GM21381 (cell line): ENCODE results near the gene ZFHX3.

Source experiments
- ATAC-seq: cut with Tn5 transposase; IDR thresholded peaks from one replicate; pipeline ENCODE4 v1.9.1; 2021; ENCODE audit warnings: mild to moderate bottlenecking, moderate library complexity; ENCODE audit not compliant: unreplicated experiment

Gene ZFHX3

DNA sequence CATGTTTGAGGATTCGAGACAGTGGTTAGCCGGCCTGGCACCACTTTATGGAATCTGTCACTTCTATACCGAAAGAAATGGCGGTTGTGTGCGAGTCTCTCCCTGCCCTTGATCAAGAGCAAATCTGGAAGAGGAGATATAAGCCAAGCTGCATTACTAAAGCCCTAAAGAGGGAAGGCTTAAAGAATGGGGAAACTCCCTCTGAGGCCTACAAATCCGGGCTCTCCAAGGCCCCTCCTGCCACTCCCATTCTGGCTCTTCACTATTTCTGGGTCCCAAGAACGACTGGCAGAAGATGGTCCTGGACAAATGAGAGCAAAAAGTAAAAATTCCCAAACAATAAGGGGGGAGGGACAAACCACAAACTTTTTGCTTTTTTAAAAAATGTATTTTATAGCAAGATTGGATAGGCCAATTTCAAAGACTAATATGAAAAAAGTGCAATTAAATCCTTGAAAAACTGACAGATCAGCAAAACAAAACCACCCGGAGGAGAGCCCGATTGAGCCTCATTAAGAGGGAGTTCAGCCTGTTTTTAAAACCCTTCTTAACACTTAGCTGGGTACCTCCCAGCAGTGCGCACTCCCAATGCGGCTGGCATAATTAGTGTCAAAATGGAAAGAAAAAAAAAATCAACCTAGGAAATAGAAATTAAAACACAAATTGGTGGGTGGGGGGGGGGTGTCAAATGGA is 193.5 kb downstream of the ZFHX3 start:
- ATAC-seq = no peak

DNA sequence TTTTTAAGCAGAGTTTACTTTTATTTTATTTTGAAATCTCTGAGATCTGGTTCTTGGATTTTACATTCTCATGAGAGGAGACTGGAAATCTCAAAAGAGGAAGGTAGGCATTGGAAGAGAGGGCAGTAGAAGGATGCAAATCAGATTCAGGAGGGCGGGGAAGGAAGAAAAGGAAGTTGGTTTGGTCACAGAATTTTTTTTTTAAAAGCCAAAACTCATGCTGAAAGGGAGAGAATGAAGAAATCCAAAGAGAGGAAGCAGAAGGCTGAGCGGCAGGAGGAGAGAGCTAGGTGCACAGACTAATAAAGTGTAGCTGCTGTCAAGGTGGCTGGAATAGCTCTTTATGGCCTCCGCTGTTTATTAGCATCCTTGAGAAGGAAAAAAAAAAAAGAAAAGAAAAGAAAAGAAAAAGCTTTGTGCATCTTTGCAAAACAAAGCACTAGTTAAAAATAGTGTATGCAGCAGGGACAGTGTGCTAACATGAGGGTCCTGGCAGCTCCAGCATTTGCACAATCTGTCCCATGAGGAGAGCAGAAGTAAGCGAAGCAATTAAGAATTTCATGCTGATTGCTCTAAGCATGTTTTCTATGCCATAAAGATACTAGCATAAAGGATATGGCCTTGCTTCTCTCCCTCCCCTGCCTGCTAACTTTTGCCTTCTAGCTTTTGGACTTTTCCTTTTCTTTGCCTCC is 194.2 kb downstream of the ZFHX3 start:
- ATAC-seq = no peak

DNA sequence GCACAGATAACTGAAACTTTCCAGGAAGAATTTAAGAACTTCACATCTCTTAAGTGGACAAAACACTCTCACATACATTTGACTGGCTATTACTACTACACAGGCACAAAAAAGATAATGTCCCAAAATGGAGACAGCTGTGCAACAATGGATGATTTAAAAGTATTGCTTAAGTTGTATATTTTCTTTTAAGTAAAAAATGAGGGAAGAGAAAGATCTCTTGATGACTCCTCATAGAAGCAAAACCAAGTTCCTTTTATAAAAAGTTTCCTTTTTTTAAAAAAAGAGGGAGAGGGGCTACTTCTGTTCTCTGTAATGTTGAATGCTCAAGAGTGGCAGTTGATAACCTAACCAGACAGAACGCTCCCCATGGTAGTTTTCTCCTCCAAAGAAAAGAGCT is 195.5 kb downstream of the ZFHX3 start:
- ATAC-seq = no peak

DNA sequence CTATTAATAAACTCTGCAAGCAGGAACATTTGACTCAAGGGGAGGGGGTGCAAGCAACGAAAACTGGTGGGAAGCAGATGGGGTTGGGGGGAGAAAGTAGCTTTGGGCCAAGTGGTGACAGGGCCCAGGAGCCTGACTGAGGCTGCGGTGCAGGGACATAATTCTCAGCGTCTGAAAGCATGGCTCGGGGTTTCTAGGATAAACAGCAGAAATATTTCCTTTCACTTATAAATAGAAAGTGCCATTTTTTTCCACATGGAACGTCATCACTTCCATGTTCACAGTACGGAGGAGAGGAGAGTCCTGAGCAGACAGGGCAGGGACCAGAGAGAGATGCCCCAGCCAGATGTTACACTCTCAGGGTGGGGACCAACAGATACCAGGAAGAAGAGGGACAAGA is 197.1 kb downstream of the ZFHX3 start:
- ATAC-seq = no peak

DNA sequence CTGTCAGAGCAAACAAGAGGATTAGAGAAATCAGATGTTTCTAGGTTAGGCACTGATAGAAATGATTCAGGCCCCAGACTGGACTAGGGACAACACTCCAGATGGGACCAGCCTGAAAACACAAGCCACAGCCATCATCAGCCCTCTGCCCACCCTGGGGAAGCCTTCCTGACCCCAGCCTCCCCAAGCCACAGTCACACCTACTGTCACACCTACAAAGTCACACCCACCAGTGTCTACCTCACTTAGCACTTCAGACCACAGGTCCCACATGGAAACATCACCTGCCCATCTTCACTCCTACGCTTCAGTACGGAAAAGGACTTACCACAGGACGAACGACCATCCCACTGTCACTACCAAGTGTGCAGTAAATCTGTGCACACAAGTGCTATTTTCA is 197.9 kb downstream of the ZFHX3 start:
- ATAC-seq = no peak

DNA sequence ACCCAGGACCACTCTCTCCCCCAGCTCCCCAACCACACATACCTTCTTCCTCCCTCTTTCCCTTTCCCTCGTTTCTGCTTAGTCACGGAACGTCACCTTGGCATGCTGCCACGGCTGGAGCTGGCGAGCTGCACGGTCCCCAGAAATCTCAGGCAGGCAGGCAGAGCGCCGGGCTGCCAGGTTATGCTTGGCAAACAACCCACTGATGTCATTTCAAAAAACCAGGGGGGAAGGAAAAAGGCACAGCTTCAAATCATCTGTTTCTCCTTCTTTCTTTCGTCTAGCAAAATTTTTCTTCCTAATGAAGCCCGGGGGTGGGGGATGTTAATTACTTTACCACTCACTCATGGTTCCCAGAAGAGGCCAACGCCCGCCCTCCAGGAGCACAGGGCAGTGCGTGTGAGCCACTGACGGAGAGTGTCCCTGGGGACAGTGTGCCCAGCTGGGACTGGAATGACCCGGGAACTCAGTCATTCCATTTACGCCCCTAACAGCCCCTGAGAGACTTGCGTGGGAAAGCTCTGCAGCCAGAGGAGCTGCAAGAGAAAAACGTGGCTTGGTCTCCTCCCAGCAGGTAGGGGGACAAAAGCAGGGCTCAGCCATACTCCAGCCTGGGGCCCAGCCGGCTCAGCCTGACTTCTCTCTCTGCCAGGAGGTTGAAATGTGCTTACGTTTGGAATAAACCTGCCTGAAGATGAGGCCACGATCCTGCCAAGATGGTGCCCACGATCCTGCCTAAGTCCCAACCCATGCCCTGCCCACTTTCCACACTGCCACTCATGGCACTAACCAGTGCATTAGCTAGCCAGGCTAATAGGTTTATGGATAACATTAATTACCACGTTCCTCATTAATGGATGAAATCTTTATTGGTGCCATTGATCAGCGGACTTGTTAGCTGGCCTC is 198.9 kb downstream of the ZFHX3 start:
- ATAC-seq = no peak

DNA sequence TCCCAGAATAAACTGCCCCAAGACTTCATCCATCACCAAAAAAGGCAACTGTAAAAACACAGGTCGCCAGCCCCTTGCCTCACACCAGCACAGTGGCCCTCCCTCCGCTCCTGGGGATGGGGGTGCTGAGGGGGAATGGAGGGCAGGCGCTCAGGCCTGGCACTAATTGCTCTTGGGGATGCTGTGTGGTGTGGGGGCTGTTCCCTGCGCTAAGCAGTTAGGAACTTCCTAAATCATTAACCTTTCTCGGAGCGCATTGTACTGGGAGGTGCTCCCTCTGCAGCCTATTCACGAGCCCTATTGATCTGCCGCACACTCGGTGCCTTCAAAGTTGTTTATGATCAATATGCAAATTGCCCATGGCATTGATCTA is 199.9 kb downstream of the ZFHX3 start:
- no peak for ATAC-seq

DNA sequence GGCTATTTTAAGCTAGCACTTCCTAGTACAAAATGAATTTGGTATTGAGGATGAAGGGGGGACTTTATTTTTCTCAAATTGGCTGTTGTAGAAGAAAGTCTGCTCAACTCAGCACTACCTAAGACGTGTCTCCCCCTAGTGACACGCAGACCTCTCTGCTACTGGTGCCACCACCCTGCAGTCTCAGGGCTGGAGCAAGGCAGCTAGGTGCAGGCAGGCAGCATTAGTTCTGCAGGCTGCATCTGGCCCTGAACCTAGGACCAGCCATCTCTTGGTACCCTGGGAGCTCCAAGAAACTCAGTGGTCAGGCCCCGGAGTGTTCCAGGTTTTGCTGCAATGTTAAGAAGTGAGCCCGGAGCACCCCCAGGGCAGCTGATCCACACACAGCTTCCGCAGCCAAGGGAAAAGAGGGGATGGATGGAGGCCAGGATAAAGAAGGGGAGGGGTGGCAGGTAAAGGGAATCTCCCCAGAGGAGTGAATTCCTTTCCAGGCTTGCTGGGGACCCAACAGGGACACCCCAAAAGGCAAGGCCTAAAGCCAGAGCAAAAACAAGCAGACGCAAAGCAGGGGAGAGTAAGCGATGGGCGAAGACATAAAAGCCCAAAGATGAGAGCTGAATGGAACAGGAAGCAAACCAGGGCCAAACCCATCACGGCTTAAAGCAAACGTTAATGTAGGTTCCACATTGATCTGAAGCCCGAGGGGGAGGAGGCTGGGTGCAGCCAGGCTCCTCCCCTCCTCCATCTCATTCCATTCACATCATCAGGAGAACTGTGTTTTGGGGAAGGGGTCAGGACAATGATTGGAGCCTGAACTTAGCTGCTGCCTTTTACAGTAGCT is 200.5 kb downstream of the ZFHX3 start:
- ATAC-seq = peak; percentile 69

DNA sequence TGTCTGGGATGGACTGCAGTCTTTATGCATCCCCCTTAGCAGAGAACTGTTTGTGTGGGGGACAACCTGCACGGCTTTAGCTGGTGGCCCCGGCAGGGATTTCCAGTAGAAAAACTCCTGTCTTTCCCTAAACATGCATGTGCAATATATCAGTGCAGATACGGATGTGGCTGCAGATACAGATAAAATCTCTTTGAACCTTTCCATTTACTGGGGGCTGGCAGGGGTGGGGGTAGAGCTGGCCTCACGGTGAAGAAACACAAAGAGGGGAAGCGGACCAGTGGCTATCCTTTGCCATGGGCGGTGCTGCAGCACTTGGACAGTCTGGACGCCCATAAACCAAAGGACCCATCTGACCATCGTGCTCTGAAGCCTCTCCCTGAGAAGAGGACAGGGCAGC is 201.3 kb downstream of the ZFHX3 start:
- no peak for ATAC-seq

DNA sequence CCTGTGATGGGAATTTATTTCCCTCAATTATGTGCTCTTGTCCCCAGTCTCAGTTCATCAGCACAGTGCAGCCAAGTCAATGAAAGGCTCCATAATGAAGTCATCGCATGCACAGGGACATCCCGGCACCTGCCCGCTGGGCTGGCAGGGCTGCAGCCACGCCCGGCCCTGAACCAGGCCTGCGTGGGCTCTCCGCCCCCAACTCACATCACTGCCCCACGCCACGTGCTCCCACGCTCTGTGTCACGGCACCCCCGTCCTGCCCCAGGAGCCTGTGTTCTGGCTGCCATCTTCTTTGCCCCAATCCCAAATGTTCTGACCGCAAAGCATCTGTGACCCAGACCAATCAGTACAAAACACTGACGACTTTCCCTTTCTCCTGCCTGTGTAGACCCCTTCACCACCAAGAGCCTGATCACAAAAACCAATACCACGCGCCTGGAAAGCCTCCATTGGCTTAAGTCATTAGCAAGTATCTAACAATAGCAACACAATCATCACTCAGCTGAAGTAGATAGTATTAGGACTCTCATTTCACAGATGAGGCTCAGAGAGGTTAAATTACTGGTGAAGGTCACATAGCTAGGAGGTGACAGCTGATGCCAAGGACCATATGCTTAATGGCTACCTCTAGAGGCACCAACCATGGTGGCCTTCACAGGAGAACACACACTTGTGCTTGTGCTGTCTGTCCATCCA is 202.5 kb downstream of the ZFHX3 start:
- ATAC-seq = no peak

DNA sequence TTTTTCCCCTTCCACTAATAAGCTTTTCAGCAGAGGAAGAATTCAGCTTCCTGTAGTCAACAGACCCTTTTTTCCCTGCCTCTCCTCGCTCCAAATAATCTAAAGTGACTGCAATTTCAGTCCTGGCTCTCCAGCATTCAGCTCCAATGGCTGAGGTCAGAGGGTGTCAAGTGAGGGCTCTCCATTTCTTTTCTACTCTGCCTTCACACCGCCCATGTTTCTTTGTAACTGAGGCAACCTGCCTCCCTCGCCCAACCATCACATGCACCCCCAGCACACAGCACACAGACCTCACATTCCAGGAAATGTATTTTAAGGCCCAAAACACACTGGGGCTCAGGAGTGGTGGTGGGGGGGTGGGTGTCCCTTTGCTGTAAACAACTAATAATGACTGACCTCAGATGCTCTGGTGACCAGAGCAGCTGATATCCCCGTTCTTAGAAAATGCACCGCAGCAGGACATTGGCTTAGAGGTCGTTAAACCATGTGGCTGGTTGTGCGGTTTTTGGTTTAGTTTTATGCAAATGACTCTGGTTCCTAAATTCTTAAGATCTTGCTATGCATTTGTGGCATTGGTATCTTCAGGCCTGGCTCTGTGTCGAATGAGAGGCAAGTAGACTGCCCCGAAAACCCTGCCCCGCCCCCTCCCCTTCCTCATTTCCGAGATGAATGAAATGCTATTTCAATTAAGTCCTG is 203.6 kb downstream of the ZFHX3 start:
- ATAC-seq = no peak

DNA sequence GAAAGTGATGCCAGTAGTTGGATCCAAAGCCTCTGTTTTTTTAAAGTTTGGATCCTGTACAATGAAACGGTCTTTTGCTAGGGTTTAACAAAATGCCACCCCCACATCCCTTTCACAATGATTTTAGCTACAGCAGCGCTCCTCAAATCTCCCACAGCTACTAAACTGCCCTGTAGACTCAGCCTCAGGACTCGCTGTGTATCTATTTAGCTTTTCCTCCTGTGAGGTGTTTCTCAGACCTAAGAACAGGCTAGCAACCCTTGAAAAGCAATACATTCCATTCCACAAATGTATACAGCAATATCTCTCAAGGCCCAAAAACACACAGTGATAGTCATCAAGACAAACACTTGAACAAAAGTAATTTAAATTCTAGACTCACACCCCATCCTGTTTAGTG is 206.4 kb downstream of the ZFHX3 start:
- no peak for ATAC-seq

DNA sequence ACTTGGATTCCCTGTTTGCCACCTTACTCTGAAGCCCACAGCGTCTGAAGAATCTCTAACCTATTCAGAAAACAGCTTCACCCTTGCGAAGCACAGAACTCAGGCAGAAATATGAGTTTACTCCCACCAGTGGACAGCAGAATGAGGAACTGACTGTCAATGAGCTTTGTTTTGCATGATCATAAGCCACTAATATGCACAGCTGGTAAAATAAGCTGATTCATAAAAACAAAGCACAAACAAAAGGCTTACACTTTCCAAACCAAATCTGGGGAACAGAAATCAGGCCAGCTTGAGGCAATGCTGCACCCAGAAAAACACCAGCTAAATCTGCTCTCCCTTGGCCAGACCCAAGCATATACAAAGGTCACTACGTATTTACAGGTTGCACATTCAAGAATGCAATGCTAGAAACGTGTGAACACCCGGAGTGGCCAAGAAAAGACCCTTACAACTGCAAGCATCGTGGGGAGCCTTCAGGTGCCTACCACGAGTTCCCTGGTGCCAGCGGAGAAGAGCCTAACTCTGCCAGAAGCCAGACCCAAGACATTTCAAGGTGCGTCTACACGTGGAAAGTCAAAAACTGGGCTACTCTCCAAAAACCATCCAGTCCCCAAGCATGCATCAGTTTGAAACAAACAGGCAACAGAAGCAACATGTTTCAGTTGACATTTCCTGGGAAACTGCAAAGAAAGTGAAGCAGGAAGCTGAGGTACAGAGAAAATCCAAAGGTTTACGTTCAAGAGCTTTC is 207.1 kb downstream of the ZFHX3 start:
- ATAC-seq = no peak

DNA sequence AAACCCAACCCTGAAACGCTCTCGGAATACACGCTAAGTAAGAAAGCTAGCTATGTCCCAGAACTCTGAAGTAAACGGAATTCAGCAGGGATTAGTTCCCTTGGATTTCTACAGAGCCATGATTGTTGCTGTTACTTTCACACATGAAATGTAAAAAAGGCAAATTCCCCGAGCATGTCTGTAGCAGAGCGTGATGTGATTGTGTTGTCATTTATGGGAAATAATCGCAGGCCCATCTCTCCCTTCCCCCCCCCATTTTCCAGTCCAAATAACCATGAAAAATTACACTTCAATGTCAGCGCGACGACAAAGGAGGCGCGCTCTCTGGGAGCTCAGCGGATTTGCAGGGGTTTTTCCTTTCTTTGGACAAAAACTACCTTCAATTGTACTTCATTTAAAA is 209.0 kb downstream of the ZFHX3 start:
- ATAC-seq = no peak

DNA sequence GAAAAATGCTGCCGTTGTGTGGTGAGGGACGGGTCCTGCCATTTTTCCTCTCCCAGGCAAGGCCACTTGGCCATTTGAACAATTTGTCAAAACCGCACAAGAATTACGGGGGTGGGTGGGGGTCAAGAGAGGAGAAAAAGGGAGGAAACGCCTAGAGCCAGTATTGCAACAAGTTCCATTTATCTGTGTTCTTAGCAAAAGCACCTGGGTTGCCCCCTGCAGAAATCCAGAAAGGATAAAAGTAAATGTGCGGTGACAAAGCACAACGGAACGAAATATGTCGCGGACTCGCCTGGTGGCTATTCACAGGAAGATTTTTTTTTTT is 209.4 kb downstream of the ZFHX3 start:
- no peak for ATAC-seq

DNA sequence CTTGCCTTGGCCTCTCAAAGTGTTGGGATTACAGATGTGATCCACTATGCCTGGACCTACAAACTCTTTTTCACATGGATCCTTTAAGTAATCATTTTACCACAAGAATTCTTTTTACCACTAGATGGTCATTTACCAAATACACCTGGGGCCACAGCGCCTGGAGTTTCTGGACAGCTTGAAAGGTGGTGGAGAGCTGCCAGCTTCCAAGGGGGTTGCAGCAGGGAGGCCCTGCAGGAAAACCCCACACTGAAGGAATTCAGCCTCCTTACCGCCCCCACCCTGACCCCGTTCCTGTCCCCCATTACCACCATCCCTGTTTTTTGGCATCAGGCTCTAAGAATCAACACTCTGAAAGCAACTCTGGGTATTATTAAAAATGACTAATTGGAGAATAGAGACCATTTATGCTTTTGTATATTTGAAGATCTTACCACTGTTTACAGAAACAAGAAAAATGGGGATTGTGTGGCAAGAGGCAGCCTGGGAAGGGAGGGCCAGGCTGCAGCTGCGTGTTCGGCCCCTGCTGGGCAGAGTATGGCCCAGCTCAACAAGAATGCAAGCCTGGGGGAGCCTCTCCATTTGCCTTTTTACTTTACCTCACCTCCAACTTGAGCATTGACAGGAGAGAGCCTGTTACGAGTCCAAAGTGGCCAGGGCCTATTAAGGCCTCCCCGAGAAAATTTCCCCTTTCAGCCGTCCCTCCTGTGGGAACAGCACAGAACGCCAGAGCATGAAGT is 209.9 kb downstream of the ZFHX3 start:
- ATAC-seq = no peak

DNA sequence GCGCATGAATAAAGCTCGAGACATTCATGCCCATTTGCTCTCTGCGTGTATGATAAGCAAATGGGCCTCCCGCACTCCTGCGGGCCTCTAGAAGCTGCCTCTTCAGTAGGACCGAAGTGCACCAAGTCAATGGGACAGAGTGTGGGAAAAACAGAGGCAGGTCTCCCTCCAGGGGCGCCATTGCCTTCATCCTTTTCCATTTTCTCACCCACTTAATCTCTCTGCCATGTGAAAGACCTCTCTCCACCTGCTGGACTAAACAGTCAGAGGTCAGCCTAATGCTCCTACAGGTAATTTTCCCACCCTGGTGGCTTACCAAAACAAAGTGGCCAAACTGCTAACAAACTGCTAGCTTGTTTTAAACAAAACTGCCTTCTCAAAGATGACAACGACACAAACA is 210.9 kb downstream of the ZFHX3 start:
- ATAC-seq = no peak

DNA sequence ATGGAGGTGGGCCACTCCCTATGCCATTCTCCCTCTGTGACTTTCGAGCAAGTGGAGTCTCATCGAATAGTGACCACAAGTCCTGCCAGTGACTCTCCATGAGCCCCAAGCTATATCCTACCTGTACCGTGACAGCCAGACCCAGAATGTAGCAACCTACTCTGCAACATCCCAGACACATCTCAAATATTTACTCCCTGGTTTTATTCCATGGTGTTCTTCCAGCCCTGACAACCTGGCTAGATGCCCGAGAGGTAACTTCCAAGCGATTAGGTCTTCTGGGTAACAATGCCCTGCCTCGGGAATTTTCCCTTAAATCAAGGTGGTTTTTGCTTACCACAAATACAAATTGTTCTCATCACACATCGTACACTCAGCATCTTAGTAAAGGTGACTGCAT is 211.7 kb downstream of the ZFHX3 start:
- no peak for ATAC-seq

DNA sequence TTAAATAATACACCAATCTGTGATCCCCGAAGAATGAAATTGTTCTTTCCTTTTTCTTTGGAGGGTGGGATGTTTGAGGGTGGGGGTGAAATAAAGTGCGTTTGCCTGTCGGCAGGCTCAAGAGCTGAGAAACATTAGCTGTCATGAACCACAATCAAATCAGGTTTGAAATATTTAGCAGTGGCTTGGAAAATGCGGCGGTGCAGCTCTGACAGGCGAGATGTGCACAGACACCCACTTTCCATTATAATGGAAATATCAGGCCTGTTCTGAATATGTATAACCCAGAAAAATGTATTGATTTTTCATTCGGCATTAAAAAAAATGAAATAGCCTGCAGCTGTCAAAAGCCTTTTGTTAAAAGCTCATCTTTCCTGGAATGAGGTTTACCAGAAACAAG is 212.8 kb downstream of the ZFHX3 start:
- ATAC-seq = no peak
